BE2C (cell line): ENCODE results near the gene CAMSAP1.

Experiments
- DNase-seq: peaks from one replicate; pipeline ENCODE4 v3.0.0-alpha.2; 2020
- H3K27me3 ChIP-seq: fragments of 250-450 bp; sonication (Bioruptor Pico); 2 replicates; pipeline ENCODE4 v1.5.1; 2020; ENCODE audit warnings: mild to moderate bottlenecking
- H3K36me3 ChIP-seq: fragments of 250-450 bp; sonication (Bioruptor Pico); 2 replicates; pipeline ENCODE4 v1.5.1; 2020; ENCODE audit warnings: mild to moderate bottlenecking
- H3K4me1 ChIP-seq: fragments of 250-450 bp; sonication (Bioruptor Pico); 2 replicates; pipeline ENCODE4 v1.5.1; 2020
- H3K4me3 ChIP-seq: 2 replicates; pipeline ENCODE4 v1.5.1; 2011; ENCODE audit warnings: low read depth, low read length
- H3K9me3 ChIP-seq: fragments of 250-450 bp; sonication (Bioruptor Pico); 2 replicates; pipeline ENCODE4 v1.5.1; 2020
- CTCF ChIP-seq: IDR thresholded peaks from 2 replicates; pipeline ENCODE4 v1.5.1; 2012; ENCODE audit warnings: mild to moderate bottlenecking, low read depth, low read length

The CAMSAP1 gene

GRCh38 chr9:135926402-135927194, 19.3 kb upstream of the CAMSAP1 start:
- no peak for TF ChIP-seq CTCF
- no peaks in the 10 kb centered on the region for H3K4me1 ChIP-seq
- H3K27me3 ChIP-seq = no peaks in the 10 kb centered on the region

GRCh38 chr9:135925496-135926133, 18.3 kb upstream of the CAMSAP1 start:
- Histone ChIP-seq H3K27me3 (no peaks in the 10 kb centered on the region), H3K4me1 (no peaks in the 10 kb centered on the region; the same call in 1 of the 2 replicates), H3K4me3 (no peak overlapping the region), H3K9me3 (no peaks in the 10 kb centered on the region), H3K36me3 (peaks cover 2% of the 10 kb centered on the region; the same call in 1 of the 2 replicates)
- no peak for TF ChIP-seq CTCF
- DNase-seq = no peak

More at GRCh38 chr9:135926402-135927194, 19.3 kb upstream of the CAMSAP1 start:
- H3K9me3 ChIP-seq = no peaks in the 10 kb centered on the region
- no peak for DNase-seq
- no peak overlapping the region for H3K4me3 ChIP-seq
- H3K36me3 ChIP-seq = peaks cover 6% of the 10 kb centered on the region

- no peaks in the 10 kb centered on the region for H3K27me3 ChIP-seq
- H3K4me3 ChIP-seq = no peak overlapping the region
- peaks cover 2% of the 10 kb centered on the region; the same call in 1 of the 2 replicates for H3K36me3 ChIP-seq
- H3K9me3 ChIP-seq = no peaks in the 10 kb centered on the region
- DNase-seq = no peak
- no peaks in the 10 kb centered on the region; the same call in 1 of the 2 replicates for H3K4me1 ChIP-seq
- TF ChIP-seq CTCF = no peak
Measured at GRCh38 chr9:135924628-135925338, 17.4 kb upstream of the CAMSAP1 start.

- Histone ChIP-seq H3K4me1 (no peaks in the 10 kb centered on the region; the same call in 1 of the 2 replicates), H3K9me3 (no peaks in the 10 kb centered on the region), H3K4me3 (no peak overlapping the region), H3K36me3 (peaks cover 2% of the 10 kb centered on the region; the same call in 1 of the 2 replicates), H3K27me3 (no peaks in the 10 kb centered on the region)
- no peak for TF ChIP-seq CTCF
- no peak for DNase-seq
Measured at GRCh38 chr9:135923508-135923907, 16.2 kb upstream of the CAMSAP1 start.

GRCh38 chr9:135921749-135922310, 14.5 kb upstream of the CAMSAP1 start:
- H3K4me3 ChIP-seq = no peak overlapping the region
- no peaks in the 10 kb centered on the region; the same call in 1 of the 2 replicates for H3K4me1 ChIP-seq
- no peaks in the 10 kb centered on the region for H3K27me3 ChIP-seq
- peaks cover 2% of the 10 kb centered on the region; the same call in 1 of the 2 replicates for H3K36me3 ChIP-seq
- no peak for DNase-seq
- peaks cover 5% of the 10 kb centered on the region for H3K9me3 ChIP-seq
- no peak for TF ChIP-seq CTCF
